ENCODE results near the gene CHMP5.

Gene CHMP5

GRCh38 chr9:33234511-33235467 is 30.1 kb upstream of the CHMP5 start:
- Mint-ChIP-seq H3K4me3 (no peak overlapping the region), H3K36me3 (no peaks in the 10 kb centered on the region), H3K27me3 (no peaks in the 10 kb centered on the region), H3K27ac (no peak overlapping the region), H3K4me1 (peaks cover 3% of the 10 kb centered on the region), H3K9me3 (no peaks in the 10 kb centered on the region)

DNA sequence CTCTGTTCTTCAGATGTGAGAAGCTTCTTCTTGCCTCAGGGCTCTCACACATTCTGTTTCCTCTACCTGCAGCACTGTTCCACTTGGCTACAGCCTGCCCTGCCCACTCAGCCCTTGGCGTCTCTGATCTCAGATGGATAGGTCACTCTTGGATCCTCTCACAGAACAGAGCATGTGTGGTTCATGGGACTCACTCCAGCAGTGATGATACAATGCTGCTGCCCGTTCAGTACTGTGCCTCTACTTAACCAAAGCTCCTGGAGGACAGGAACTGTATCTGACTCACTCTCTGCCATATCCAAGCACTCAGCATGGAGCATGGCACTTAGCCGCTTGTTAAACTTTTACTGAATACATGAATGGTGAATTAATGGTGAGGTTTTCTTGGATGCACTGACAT is 28.3 kb upstream of the CHMP5 start:
- peaks cover 4% of the 10 kb centered on the region for H3K4me1 Mint-ChIP-seq
- no peak overlapping the region for H3K4me3 Mint-ChIP-seq

DNA sequence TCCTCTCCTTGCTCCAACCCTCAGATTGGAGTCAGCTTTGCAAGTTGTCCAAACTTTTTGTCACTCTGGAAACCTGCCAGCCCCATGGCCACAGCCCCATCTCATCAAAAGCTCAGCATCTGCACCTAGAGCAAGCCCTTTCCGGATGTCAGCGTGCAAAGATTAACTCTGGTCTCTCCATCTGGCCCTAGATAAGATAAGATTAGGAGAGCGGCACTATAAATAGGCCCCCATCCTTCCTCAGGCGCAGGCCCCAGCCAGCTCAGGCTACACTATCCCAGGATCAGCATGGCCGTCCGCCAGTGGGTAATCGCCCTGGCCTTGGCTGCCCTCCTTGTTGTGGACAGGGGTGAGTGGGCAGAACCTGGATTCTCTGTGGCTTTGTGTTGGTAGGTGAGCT is 24.9 kb upstream of the CHMP5 start, which contains the start of gene SPINK4:
Gene SPINK4 (plus strand): TSS at position 247 of the 400 bp plus-strand sequence. CDS start 42 bp downstream, at position 289.
- Mint-ChIP-seq H3K4me3 (no peak within 1 kb of the TSS), H3K9me3 (no peaks in the 10 kb centered on the region), H3K36me3 (no peaks in the 10 kb centered on the region), H3K27me3 (peaks cover 2% of the 10 kb centered on the region), H3K27ac (peak within 1 kb of the TSS; percentile 83), H3K4me1 (peaks cover 4% of the 10 kb centered on the region)

More for the DNA sequence above, 28.3 kb upstream of the CHMP5 start:
- H3K27ac Mint-ChIP-seq, result no peak overlapping the region
- H3K9me3 Mint-ChIP-seq, result no peaks in the 10 kb centered on the region
- H3K36me3 Mint-ChIP-seq, result no peaks in the 10 kb centered on the region
- peaks cover 2% of the 10 kb centered on the region for H3K27me3 Mint-ChIP-seq

- Mint-ChIP-seq H3K36me3 (no peaks in the 10 kb centered on the region), H3K27me3 (peaks cover 2% of the 10 kb centered on the region), H3K4me3 (no peak overlapping the region)
These were observed 23.6 kb upstream of the CHMP5 start for GRCh38 chr9:33241298-33241697.

DNA sequence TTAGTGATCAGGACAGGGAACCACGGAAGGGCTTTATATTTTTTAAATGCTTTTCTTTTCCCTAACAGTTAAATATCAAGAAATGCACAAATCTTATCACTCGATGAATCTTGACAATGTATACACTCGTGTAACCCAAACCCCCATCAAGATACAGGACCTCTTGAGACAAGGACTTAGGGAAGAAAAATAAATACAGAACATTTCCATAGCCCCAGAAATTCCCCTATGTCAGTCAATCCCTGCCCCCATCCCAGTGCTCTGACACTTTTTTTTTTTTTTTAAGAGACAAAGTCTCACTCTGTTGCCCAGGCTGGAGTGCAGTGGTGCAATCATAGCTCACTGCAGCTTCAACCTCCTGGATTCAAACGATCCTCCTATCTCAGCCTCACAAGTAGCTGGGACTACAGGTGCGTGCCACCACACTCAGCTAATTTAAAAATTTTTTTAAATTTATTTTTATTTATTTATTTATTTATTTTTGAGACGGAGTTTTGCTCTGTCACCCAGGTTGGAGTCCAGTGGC is 22.2 kb upstream of the CHMP5 start:
- no peak overlapping the region for H3K27ac Mint-ChIP-seq
- peaks cover 2% of the 10 kb centered on the region for H3K27me3 Mint-ChIP-seq
- H3K4me3 Mint-ChIP-seq, result no peak overlapping the region
- H3K4me1 Mint-ChIP-seq, result peaks cover 4% of the 10 kb centered on the region
- H3K36me3 Mint-ChIP-seq, result peaks cover 3% of the 10 kb centered on the region
- H3K9me3 Mint-ChIP-seq, result no peaks in the 10 kb centered on the region

More at GRCh38 chr9:33241298-33241697, 23.6 kb upstream of the CHMP5 start:
- no peak overlapping the region for H3K27ac Mint-ChIP-seq
- no peaks in the 10 kb centered on the region for H3K9me3 Mint-ChIP-seq
- H3K4me1 Mint-ChIP-seq, result peaks cover 4% of the 10 kb centered on the region

GRCh38 chr9:33244137-33244784 is 20.6 kb upstream of the CHMP5 start:
- Mint-ChIP-seq H3K4me3 (no peak overlapping the region), H3K27ac (no peak overlapping the region), H3K36me3 (peaks cover 5% of the 10 kb centered on the region), H3K27me3 (peaks cover 2% of the 10 kb centered on the region), H3K9me3 (no peaks in the 10 kb centered on the region), H3K4me1 (peaks cover 4% of the 10 kb centered on the region)

GRCh38 chr9:33245341-33245740 is 19.5 kb upstream of the CHMP5 start:
- Mint-ChIP-seq H3K9me3 (no peaks in the 10 kb centered on the region), H3K36me3 (peaks cover 5% of the 10 kb centered on the region), H3K4me1 (no peaks in the 10 kb centered on the region), H3K27me3 (peaks cover 2% of the 10 kb centered on the region), H3K27ac (no peak overlapping the region), H3K4me3 (no peak overlapping the region)

GRCh38 chr9:33246269-33246860 is 18.5 kb upstream of the CHMP5 start:
- Mint-ChIP-seq H3K36me3 (peaks cover 5% of the 10 kb centered on the region), H3K4me1 (no peaks in the 10 kb centered on the region), H3K27ac (no peak overlapping the region), H3K9me3 (no peaks in the 10 kb centered on the region), H3K4me3 (no peak overlapping the region), H3K27me3 (no peaks in the 10 kb centered on the region)

GRCh38 chr9:33248606-33249005 is 16.2 kb upstream of the CHMP5 start:
- Mint-ChIP-seq H3K4me1 (no peaks in the 10 kb centered on the region), H3K27ac (no peak overlapping the region), H3K9me3 (no peaks in the 10 kb centered on the region), H3K36me3 (peaks cover 12% of the 10 kb centered on the region), H3K27me3 (no peaks in the 10 kb centered on the region), H3K4me3 (no peak overlapping the region)

- Mint-ChIP-seq H3K27ac (no peak overlapping the region), H3K4me1 (no peaks in the 10 kb centered on the region), H3K4me3 (no peak overlapping the region), H3K9me3 (no peaks in the 10 kb centered on the region), H3K27me3 (no peaks in the 10 kb centered on the region), H3K36me3 (peaks cover 12% of the 10 kb centered on the region)
These were observed 15.7 kb upstream of the CHMP5 start for GRCh38 chr9:33249087-33249658.

- H3K27me3 Mint-ChIP-seq, result no peaks in the 10 kb centered on the region
- no peaks in the 10 kb centered on the region for H3K4me1 Mint-ChIP-seq
- H3K36me3 Mint-ChIP-seq, result peaks cover 12% of the 10 kb centered on the region
- H3K4me3 Mint-ChIP-seq, result no peak overlapping the region
- no peaks in the 10 kb centered on the region for H3K9me3 Mint-ChIP-seq
- H3K27ac Mint-ChIP-seq, result no peak overlapping the region
These were observed 14.9 kb upstream of the CHMP5 start for GRCh38 chr9:33249983-33250382.

GRCh38 chr9:33250458-33250995 is 14.3 kb upstream of the CHMP5 start:
- Mint-ChIP-seq H3K27ac (no peak overlapping the region), H3K27me3 (no peaks in the 10 kb centered on the region), H3K9me3 (no peaks in the 10 kb centered on the region), H3K4me3 (no peak overlapping the region), H3K36me3 (peaks cover 12% of the 10 kb centered on the region), H3K4me1 (no peaks in the 10 kb centered on the region)

DNA sequence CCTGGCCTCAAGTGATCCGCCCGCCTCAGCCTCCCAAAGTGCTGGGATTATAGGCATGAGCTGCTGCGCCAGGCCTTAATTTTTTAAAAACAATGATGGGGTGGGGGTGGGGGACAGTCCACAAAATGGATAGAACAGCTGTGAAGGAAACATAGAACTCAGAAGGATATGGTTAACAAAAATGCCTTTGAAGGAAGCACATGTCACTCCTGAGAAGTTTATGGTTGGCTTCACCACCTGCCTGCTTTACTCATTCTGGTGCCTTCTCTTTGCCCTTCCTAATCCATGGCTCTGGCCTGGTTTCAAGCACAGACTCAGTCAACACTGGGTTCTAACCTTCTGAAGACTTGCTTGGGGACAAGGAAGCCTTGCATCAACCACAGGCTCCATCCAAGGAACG is 10.6 kb upstream of the CHMP5 start:
- H3K4me1 Mint-ChIP-seq, result peaks cover 7% of the 10 kb centered on the region
- no peak overlapping the region for H3K4me3 Mint-ChIP-seq
- peaks cover 11% of the 10 kb centered on the region for H3K36me3 Mint-ChIP-seq
- H3K9me3 Mint-ChIP-seq, result no peaks in the 10 kb centered on the region
- no peaks in the 10 kb centered on the region for H3K27me3 Mint-ChIP-seq
- H3K27ac Mint-ChIP-seq, result peak overlapping the region; percentile 41

DNA sequence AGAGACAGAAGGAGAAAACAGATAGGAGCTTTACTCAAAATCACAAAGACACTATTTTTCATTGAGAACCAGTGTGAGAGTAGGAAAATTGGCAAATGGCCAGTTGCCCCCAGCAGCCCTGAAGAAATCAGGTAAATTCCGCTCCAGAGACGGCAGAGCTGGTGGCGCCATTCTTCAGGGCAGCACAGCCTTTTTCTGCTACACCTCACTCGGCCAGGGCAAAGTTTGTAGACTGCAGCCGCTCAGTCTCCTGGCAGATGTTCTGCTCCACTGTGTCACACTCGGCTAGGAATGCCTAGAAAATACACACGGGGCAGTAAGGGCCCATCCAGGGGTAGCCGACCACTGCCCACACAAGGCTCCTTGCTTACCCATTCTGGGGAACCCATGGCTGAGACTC is 9.8 kb upstream of the CHMP5 start:
- Mint-ChIP-seq H3K27ac (no peak overlapping the region), H3K27me3 (no peaks in the 10 kb centered on the region), H3K4me3 (no peak overlapping the region), H3K4me1 (peaks cover 7% of the 10 kb centered on the region), H3K9me3 (no peaks in the 10 kb centered on the region), H3K36me3 (peaks cover 11% of the 10 kb centered on the region)

- Mint-ChIP-seq H3K9me3 (no peaks in the 10 kb centered on the region), H3K27me3 (no peaks in the 10 kb centered on the region), H3K4me1 (peaks cover 9% of the 10 kb centered on the region), H3K36me3 (peaks cover 14% of the 10 kb centered on the region), H3K27ac (no peak overlapping the region), H3K4me3 (no peak overlapping the region)
These were observed 9.4 kb upstream of the CHMP5 start for GRCh38 chr9:33255471-33255870.

All from activated naive CD4-positive, alpha-beta T cell treated with anti-CD3 and anti-CD28 coated beads, Interleukin-2, amount 50 U/mL, for 24 hours (primary cell).